NCI-H524 (cell line): ENCODE measurements around the gene KCNQ5.

Source experiments
- DNase-seq, 2 experiments: peaks; one replicate each; lab custom pipeline; 2025; lab: John Stamatoyannopoulos, UW

The KCNQ5 gene

GRCh38 chr6:72742001-72742673 is 120.3 kb downstream of the KCNQ5 start:
- no peak for DNase-seq

GRCh38 chr6:72746276-72746675 is 124.4 kb downstream of the KCNQ5 start:
- no peak for DNase-seq

- no peak for DNase-seq
These were observed 126.9 kb downstream of the KCNQ5 start for GRCh38 chr6:72748759-72749158.

- no peak for DNase-seq
These were observed 133.9 kb downstream of the KCNQ5 start for GRCh38 chr6:72755752-72756151.

- no peak for DNase-seq
These were observed 135.2 kb downstream of the KCNQ5 start for GRCh38 chr6:72757048-72757447.

GRCh38 chr6:72757926-72758325 is 136.1 kb downstream of the KCNQ5 start:
- DNase-seq: no peak

GRCh38 chr6:72758901-72759300 is 137.0 kb downstream of the KCNQ5 start:
- no peak for DNase-seq

GRCh38 chr6:72760114-72760793 is 138.4 kb downstream of the KCNQ5 start:
- no peak for DNase-seq

- DNase-seq: no peak
These were observed 139.9 kb downstream of the KCNQ5 start for GRCh38 chr6:72761761-72762160.

- DNase-seq: no peak
These were observed 147.7 kb downstream of the KCNQ5 start for GRCh38 chr6:72769459-72770125.

- DNase-seq: no peak
These were observed 149.1 kb downstream of the KCNQ5 start for GRCh38 chr6:72770959-72771358.

GRCh38 chr6:72776456-72776855 is 154.6 kb downstream of the KCNQ5 start:
- DNase-seq: no peak

GRCh38 chr6:72781624-72782023 is 159.8 kb downstream of the KCNQ5 start:
- DNase-seq: no peak

GRCh38 chr6:72783035-72783434 is 161.2 kb downstream of the KCNQ5 start:
- DNase-seq: no peak

- DNase-seq: no peak
These were observed 161.8 kb downstream of the KCNQ5 start for GRCh38 chr6:72783666-72784065.

GRCh38 chr6:72784071-72784470 is 162.2 kb downstream of the KCNQ5 start:
- DNase-seq: no peak

- DNase-seq: no peak
These were observed 162.7 kb downstream of the KCNQ5 start for GRCh38 chr6:72784581-72784980.

- peak in 1 of 2 experiments; percentile 54 for DNase-seq
These were observed 165.6 kb downstream of the KCNQ5 start for GRCh38 chr6:72787391-72788031.

GRCh38 chr6:72788188-72788587 is 166.3 kb downstream of the KCNQ5 start:
- DNase-seq: no peak

GRCh38 chr6:72789145-72789544 is 167.3 kb downstream of the KCNQ5 start:
- DNase-seq: no peak

- DNase-seq: no peak
These were observed 170.8 kb downstream of the KCNQ5 start for GRCh38 chr6:72792692-72793091.

GRCh38 chr6:72793641-72794395 is 172.0 kb downstream of the KCNQ5 start:
- no peak for DNase-seq
